Measurements from ENCODE around the gene FKTN. TPM values are rescaled to one million over a fixed set of nuclear protein-coding genes. Genes with fewer than 3 reads are reported as not detected.

FKTN gene
- total RNA-seq, 4 donors from 2014 or later, result 3.6 to 10.9 (median 7.4) TPM

- 78 to 80% methylated on average over 3 of the region's 3 CpGs for WGBS, 2 donors
- no peak overlapping the region for H3K4me3 ChIP-seq (ENCODE audit: low read depth, poor library complexity, severe bottlenecking)
- no peak for DNase-seq (ENCODE audit: low spot score in 2 of 2)
- intact Hi-C loops (cut with DNase I; ENCODE audit: low total_unique reads), result no loop called here
- TF ChIP-seq POLR2A (IDR thresholded peaks at IDR 0.05), result no peak
- TF ChIP-seq CTCF (IDR thresholded peaks at IDR 0.05), result no peak
Observed at GRCh38 chr9:105670775-105671174, 112.8 kb downstream of the FKTN start.

- WGBS, 2 donors, result 13 to 23% methylated on average over 3 of the region's 3 CpGs
- TF ChIP-seq CTCF (IDR thresholded peaks at IDR 0.05) (no peak), POLR2A (IDR thresholded peaks at IDR 0.05) (no peak)
- no peak for DNase-seq (ENCODE audit: low spot score in 2 of 2)
- intact Hi-C loops (cut with DNase I; ENCODE audit: low total_unique reads), result no loop called here
- no peak overlapping the region for H3K4me3 ChIP-seq (ENCODE audit: low read depth, poor library complexity, severe bottlenecking)
Observed at GRCh38 chr9:105672711-105673234, 114.8 kb downstream of the FKTN start.

DNA sequence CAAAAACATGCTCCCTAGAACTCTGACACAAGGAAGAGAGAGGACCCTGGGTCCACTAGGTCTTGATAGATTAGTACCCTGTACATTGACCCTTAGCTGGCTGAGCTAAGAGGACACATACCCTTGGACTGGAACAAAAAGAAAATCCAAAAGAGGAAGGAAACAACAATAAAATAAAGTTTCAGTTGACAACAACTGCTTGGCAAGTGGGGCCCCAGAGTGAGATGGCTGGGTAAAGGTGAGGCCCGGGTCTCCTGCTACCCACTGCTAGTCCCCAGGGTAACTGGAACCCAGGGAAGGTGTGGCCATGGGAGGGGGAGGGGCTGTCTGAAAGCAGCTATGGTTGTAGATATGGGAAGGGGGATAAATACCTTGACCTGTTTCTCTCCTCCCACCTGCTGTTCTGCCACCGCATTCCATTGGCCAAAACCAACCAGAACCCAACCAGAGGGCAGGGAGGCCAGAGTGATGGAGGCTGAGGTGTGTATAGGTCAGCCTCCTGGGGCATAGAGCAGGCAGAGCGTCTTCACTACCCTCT, 116.0 kb downstream of the FKTN start:
- no peak for DNase-seq (ENCODE audit: low spot score in 2 of 2)
- no peak for TF ChIP-seq POLR2A (IDR thresholded peaks at IDR 0.05)
- TF ChIP-seq CTCF (IDR thresholded peaks at IDR 0.05), result no peak
- H3K4me3 ChIP-seq (ENCODE audit: low read depth, poor library complexity, severe bottlenecking), result no peak overlapping the region
- WGBS, 2 donors, result 76 to 84% methylated on average over 3 of the region's 3 CpGs
- intact Hi-C loops (cut with DNase I; ENCODE audit: low total_unique reads), result no loop called here

GRCh38 chr9:105676351-105676923, 118.5 kb downstream of the FKTN start:
- 70 to 79% methylated on average over 6 of the region's 6 CpGs for WGBS, 2 donors
- intact Hi-C loops (cut with DNase I; ENCODE audit: low total_unique reads), result no loop called here
- no peak overlapping the region for H3K4me3 ChIP-seq (ENCODE audit: low read depth, poor library complexity, severe bottlenecking)
- no peak for DNase-seq (ENCODE audit: low spot score in 2 of 2)
- TF ChIP-seq CTCF (IDR thresholded peaks at IDR 0.05) (no peak), POLR2A (IDR thresholded peaks at IDR 0.05) (no peak)

DNA sequence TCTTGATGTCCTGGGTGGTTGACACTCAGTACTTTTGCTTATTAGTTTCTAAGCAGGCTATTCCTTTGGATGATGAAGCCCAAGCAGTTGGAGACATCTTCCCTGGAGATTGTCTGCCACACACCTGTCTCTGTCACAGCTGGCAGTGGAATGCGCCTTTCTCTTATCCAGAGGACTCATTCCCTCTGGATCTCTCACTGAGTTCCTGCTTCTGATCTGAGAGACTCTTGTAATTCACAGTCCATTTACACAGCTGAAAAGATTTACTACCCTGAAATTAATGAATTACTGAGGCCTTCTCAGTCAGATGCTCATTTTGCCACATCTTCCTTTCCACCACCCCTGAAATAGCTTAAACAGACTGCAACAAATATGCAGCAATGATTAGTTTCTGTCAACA, 120.2 kb downstream of the FKTN start:
- no peak overlapping the region for H3K4me3 ChIP-seq (ENCODE audit: low read depth, poor library complexity, severe bottlenecking)
- DNase-seq (ENCODE audit: low spot score in 2 of 2), result no peak
- 79 to 100% methylated on average over 1 of the region's 1 CpG for WGBS, 2 donors
- intact Hi-C loops (cut with DNase I; ENCODE audit: low total_unique reads), result no loop called here
- TF ChIP-seq POLR2A (IDR thresholded peaks at IDR 0.05) (no peak), CTCF (IDR thresholded peaks at IDR 0.05) (no peak)

DNA sequence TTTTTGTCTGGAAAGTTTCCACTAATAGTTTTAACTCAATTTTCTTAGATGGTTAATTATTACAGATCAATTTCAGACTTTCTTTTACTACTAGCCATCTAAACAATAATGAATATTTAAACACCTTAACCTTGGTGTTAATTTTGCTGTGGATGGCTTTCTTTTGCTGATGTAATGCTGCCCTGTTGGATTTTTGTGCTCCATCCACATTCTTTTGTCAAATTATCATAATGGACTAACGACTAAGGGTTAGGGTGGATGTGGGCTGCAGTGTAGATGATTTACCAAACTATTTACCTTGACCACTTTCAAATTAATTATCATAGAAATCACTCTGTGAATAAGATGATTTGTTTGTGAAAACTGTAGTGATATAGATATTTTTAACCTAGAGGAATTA, 120.8 kb downstream of the FKTN start:
- intact Hi-C loops (cut with DNase I; ENCODE audit: low total_unique reads), result no loop called here
- H3K4me3 ChIP-seq (ENCODE audit: low read depth, poor library complexity, severe bottlenecking), result no peak overlapping the region
- 44 to 59% methylated on average over 1 of the region's 1 CpG for WGBS, 2 donors
- TF ChIP-seq CTCF (IDR thresholded peaks at IDR 0.05) (no peak), POLR2A (IDR thresholded peaks at IDR 0.05) (no peak)
- no peak for DNase-seq (ENCODE audit: low spot score in 2 of 2)
